Measurements from ENCODE around the gene TAF4. TPM values are rescaled to one million over a fixed set of nuclear protein-coding genes. Genes with fewer than 3 reads are reported as not detected.

Gene TAF4
- total RNA-seq, 1 donor from 2014 or later: 22.2 TPM

- H3K4me1 Mint-ChIP-seq (ENCODE audit: unreplicated experiment): peaks cover 52% of the 10 kb centered on the region
- no peaks in the 10 kb centered on the region for H3K36me3 Mint-ChIP-seq
- H3K27ac Mint-ChIP-seq: no peak overlapping the region
- no peak for TF ChIP-seq CTCF (conservative IDR thresholded peaks at IDR 0.05)
- no peaks in the 10 kb centered on the region for H3K27me3 Mint-ChIP-seq
- no peaks in the 10 kb centered on the region for H3K9me3 Mint-ChIP-seq
- DNase-seq (ENCODE audit: extremely low spot score, unreplicated experiment): no peak
- H3K4me3 Mint-ChIP-seq: no peak overlapping the region
Measured at GRCh38 chr20:62023935-62024334, 41.7 kb downstream of the TAF4 start.

- Mint-ChIP-seq H3K27me3 (no peaks in the 10 kb centered on the region), H3K27ac (no peak overlapping the region), H3K4me3 (no peak overlapping the region), H3K9me3 (no peaks in the 10 kb centered on the region), H3K36me3 (no peaks in the 10 kb centered on the region), H3K4me1 (ENCODE audit: unreplicated experiment) (peaks cover 50% of the 10 kb centered on the region)
- no peak for TF ChIP-seq CTCF (conservative IDR thresholded peaks at IDR 0.05)
- DNase-seq (ENCODE audit: extremely low spot score, unreplicated experiment): no peak
Measured at GRCh38 chr20:62022575-62023139, 43.0 kb downstream of the TAF4 start.

GRCh38 chr20:62021793-62022385 is 43.8 kb downstream of the TAF4 start:
- Mint-ChIP-seq H3K27ac (no peak overlapping the region), H3K9me3 (no peaks in the 10 kb centered on the region), H3K4me3 (no peak overlapping the region), H3K4me1 (ENCODE audit: unreplicated experiment) (peaks cover 42% of the 10 kb centered on the region), H3K36me3 (no peaks in the 10 kb centered on the region), H3K27me3 (no peaks in the 10 kb centered on the region)
- no peak for TF ChIP-seq CTCF (conservative IDR thresholded peaks at IDR 0.05)
- no peak for DNase-seq (ENCODE audit: extremely low spot score, unreplicated experiment)

- H3K4me1 Mint-ChIP-seq (ENCODE audit: unreplicated experiment): peaks cover 35% of the 10 kb centered on the region
- no peak overlapping the region for H3K4me3 Mint-ChIP-seq
- no peak overlapping the region for H3K27ac Mint-ChIP-seq
- H3K36me3 Mint-ChIP-seq: no peaks in the 10 kb centered on the region
- no peaks in the 10 kb centered on the region for H3K9me3 Mint-ChIP-seq
- TF ChIP-seq CTCF (conservative IDR thresholded peaks at IDR 0.05): no peak
- DNase-seq (ENCODE audit: extremely low spot score, unreplicated experiment): no peak
- H3K27me3 Mint-ChIP-seq: no peaks in the 10 kb centered on the region
Measured at GRCh38 chr20:62020935-62021701, 44.6 kb downstream of the TAF4 start.

GRCh38 chr20:62019881-62020492 is 45.7 kb downstream of the TAF4 start:
- Mint-ChIP-seq H3K4me3 (no peak overlapping the region), H3K36me3 (no peaks in the 10 kb centered on the region), H3K27ac (no peak overlapping the region)

More at GRCh38 chr20:62019881-62020492, 45.7 kb downstream of the TAF4 start:
- DNase-seq (ENCODE audit: extremely low spot score, unreplicated experiment): no peak
- no peak for TF ChIP-seq CTCF (conservative IDR thresholded peaks at IDR 0.05)
- Mint-ChIP-seq H3K27me3 (no peaks in the 10 kb centered on the region), H3K4me1 (ENCODE audit: unreplicated experiment) (peaks cover 28% of the 10 kb centered on the region), H3K9me3 (no peaks in the 10 kb centered on the region)
